Adipocyte (in vitro differentiated cells): ENCODE results near the gene TMC8.
A peak's percentile ranks its signal among the peaks of the same experiment; 100 is the strongest.

Experiments
- DNase-seq: peaks from one replicate; pipeline ENCODE4 v3.0.0-alpha.2; 2015; ENCODE audit warnings: low read depth
- H3K27me3 ChIP-seq: replicated peaks from 2 replicates; pipeline ENCODE4 v1.7.0; 2013; ENCODE audit warnings: mild to moderate bottlenecking, low read length, moderate library complexity; ENCODE audit not compliant: control insufficient read depth, insufficient read depth
- H3K36me3 ChIP-seq: 2 replicates; pipeline ENCODE4 v1.7.0; 2013; ENCODE audit warnings: low read length, mild to moderate bottlenecking, moderate library complexity; ENCODE audit not compliant: control insufficient read depth, insufficient read depth, severe bottlenecking
- H3K4me1 ChIP-seq: 2 replicates; pipeline ENCODE4 v1.7.0; 2013; ENCODE audit warnings: mild to moderate bottlenecking, low read length, moderate library complexity; ENCODE audit not compliant: control insufficient read depth, insufficient read depth
- H3K4me3 ChIP-seq: 2 replicates; pipeline ENCODE4 v1.7.0; 2013; ENCODE audit warnings: mild to moderate bottlenecking, low read length, moderate library complexity
- H3K9ac ChIP-seq: 2 replicates; pipeline ENCODE4 v1.7.0; 2013; ENCODE audit warnings: mild to moderate bottlenecking, low read length, moderate library complexity
- H3K9me3 ChIP-seq: 2 replicates; pipeline ENCODE4 v1.7.0; 2013; ENCODE audit warnings: mild to moderate bottlenecking, low read length, moderate library complexity; ENCODE audit not compliant: control insufficient read depth

Gene TMC8

GRCh38 chr17:78183916-78184315 is 53.3 kb downstream of the TMC8 start:
- no peak for DNase-seq
- Histone ChIP-seq H3K4me1 (peaks cover 8% of the 10 kb centered on the region), H3K36me3 (no peaks in the 10 kb centered on the region), H3K9me3 (no peaks in the 10 kb centered on the region), H3K27me3 (no peaks in the 10 kb centered on the region), H3K4me3 (no peak overlapping the region), H3K9ac (no peak overlapping the region)

- no peak overlapping the region for H3K9ac ChIP-seq
- H3K27me3 ChIP-seq: no peaks in the 10 kb centered on the region
- H3K4me1 ChIP-seq: peaks cover 6% of the 10 kb centered on the region
- H3K36me3 ChIP-seq: no peaks in the 10 kb centered on the region
- H3K9me3 ChIP-seq: no peaks in the 10 kb centered on the region
- H3K4me3 ChIP-seq: no peak overlapping the region
- no peak for DNase-seq
These were observed 53.8 kb downstream of the TMC8 start for GRCh38 chr17:78184351-78184750.

- Histone ChIP-seq H3K9me3 (no peaks in the 10 kb centered on the region), H3K36me3 (no peaks in the 10 kb centered on the region), H3K4me3 (no peak overlapping the region), H3K9ac (no peak overlapping the region), H3K27me3 (no peaks in the 10 kb centered on the region), H3K4me1 (peaks cover 4% of the 10 kb centered on the region)
- no peak for DNase-seq
These were observed 54.3 kb downstream of the TMC8 start for GRCh38 chr17:78184868-78185267.

- H3K9ac ChIP-seq: no peak overlapping the region
- H3K27me3 ChIP-seq: no peaks in the 10 kb centered on the region
- H3K36me3 ChIP-seq: peaks cover 4% of the 10 kb centered on the region
- H3K4me3 ChIP-seq: peak overlapping the region; percentile 86
- H3K9me3 ChIP-seq: no peaks in the 10 kb centered on the region
- H3K4me1 ChIP-seq: peaks cover 4% of the 10 kb centered on the region
- no peak for DNase-seq
These were observed 55.6 kb downstream of the TMC8 start for GRCh38 chr17:78185981-78186691.

GRCh38 chr17:78186692-78187595 is 56.4 kb downstream of the TMC8 start, which contains the start of the genes AFMID and TK1:
AFMID (plus strand) TSS chr17:78187362; CDS start chr17:78187371, 9 bp downstream.
TK1 (minus strand) TSS chr17:78187052; CDS start chr17:78186994, 58 bp downstream.
- Histone ChIP-seq H3K9me3 (no peaks in the 10 kb centered on the region), H3K4me1 (peaks cover 4% of the 10 kb centered on the region), H3K4me3 (peak within 1 kb of the TSS; percentile 89), H3K27me3 (no peaks in the 10 kb centered on the region), H3K36me3 (peaks cover 5% of the 10 kb centered on the region), H3K9ac (peak within 1 kb of the TSS; percentile 71)
- DNase-seq: peak; percentile 99
